ENCODE data around the gene ADH1B. TPM values are rescaled to one million over a fixed set of nuclear protein-coding genes. Genes with fewer than 3 reads are reported as not detected.
"Not testable (repeated sequence)": the region's sequence is repeated elsewhere in the genome, so short reads cannot be mapped to it uniquely, and the experiment has no call there.

ADH1B gene
- total RNA-seq, result not detected in 2 replicates

GRCh38 chr4:99321241-99322191, at the start of gene ADH1B:
TSS of gene ADH1B (minus strand) at chr4:99321401. CDS start at chr4:99321331, 70 bp downstream.
- DNase-seq, result no peak

GRCh38 chr4:99367817-99368216, 46.6 kb upstream of the ADH1B start:
- DNase-seq, result not testable (repeated sequence)

- no peak for DNase-seq
These were observed 45.3 kb upstream of the ADH1B start for GRCh38 chr4:99366491-99366890.

- DNase-seq, result no peak
These were observed 41.6 kb upstream of the ADH1B start for GRCh38 chr4:99362768-99363167.

- no peak for DNase-seq
These were observed 40.7 kb upstream of the ADH1B start for GRCh38 chr4:99361899-99362275.

- no peak for DNase-seq
These were observed 40.2 kb upstream of the ADH1B start for GRCh38 chr4:99361268-99361898.

GRCh38 chr4:99359480-99360204, 38.4 kb upstream of the ADH1B start:
- DNase-seq, result no peak

GRCh38 chr4:99357948-99358347, 36.7 kb upstream of the ADH1B start:
- DNase-seq, result no peak

- no peak for DNase-seq
These were observed 35.8 kb upstream of the ADH1B start for GRCh38 chr4:99356992-99357391.

- DNase-seq, result not testable (repeated sequence)
These were observed 34.9 kb upstream of the ADH1B start for GRCh38 chr4:99356149-99356548.

- DNase-seq, result no peak
These were observed 31.7 kb upstream of the ADH1B start, which contains the start of gene ADH1C for GRCh38 chr4:99352602-99353537. TSS of gene ADH1C (minus strand) at chr4:99352746. CDS start at chr4:99352675, 71 bp downstream.

GRCh38 chr4:99351487-99351886, 30.3 kb upstream of the ADH1B start:
- DNase-seq, result no peak

- no peak for DNase-seq
These were observed 28.1 kb upstream of the ADH1B start for GRCh38 chr4:99349338-99349737.

GRCh38 chr4:99342624-99343023, 21.4 kb upstream of the ADH1B start:
- DNase-seq, result not testable (repeated sequence)

GRCh38 chr4:99341426-99341825, 20.2 kb upstream of the ADH1B start:
- DNase-seq, result no peak

GRCh38 chr4:99339172-99339571, 18.0 kb upstream of the ADH1B start:
- no peak for DNase-seq

- no peak for DNase-seq
These were observed 15.4 kb upstream of the ADH1B start for GRCh38 chr4:99336553-99336952.

- no peak for DNase-seq
These were observed 13.7 kb upstream of the ADH1B start for GRCh38 chr4:99334880-99335279.

- DNase-seq, result no peak
These were observed 9.4 kb upstream of the ADH1B start for GRCh38 chr4:99330648-99331047.

- DNase-seq, result no peak
These were observed 8.7 kb upstream of the ADH1B start for GRCh38 chr4:99329876-99330275.

GRCh38 chr4:99324979-99325378, 3.8 kb upstream of the ADH1B start:
- no peak for DNase-seq

GRCh38 chr4:99324361-99324760, 3.2 kb upstream of the ADH1B start:
- no peak for DNase-seq

Measured in dermis blood vessel endothelial cell (primary cell).